Measurements from ENCODE around the gene PHOX2A.

The PHOX2A gene

DNA sequence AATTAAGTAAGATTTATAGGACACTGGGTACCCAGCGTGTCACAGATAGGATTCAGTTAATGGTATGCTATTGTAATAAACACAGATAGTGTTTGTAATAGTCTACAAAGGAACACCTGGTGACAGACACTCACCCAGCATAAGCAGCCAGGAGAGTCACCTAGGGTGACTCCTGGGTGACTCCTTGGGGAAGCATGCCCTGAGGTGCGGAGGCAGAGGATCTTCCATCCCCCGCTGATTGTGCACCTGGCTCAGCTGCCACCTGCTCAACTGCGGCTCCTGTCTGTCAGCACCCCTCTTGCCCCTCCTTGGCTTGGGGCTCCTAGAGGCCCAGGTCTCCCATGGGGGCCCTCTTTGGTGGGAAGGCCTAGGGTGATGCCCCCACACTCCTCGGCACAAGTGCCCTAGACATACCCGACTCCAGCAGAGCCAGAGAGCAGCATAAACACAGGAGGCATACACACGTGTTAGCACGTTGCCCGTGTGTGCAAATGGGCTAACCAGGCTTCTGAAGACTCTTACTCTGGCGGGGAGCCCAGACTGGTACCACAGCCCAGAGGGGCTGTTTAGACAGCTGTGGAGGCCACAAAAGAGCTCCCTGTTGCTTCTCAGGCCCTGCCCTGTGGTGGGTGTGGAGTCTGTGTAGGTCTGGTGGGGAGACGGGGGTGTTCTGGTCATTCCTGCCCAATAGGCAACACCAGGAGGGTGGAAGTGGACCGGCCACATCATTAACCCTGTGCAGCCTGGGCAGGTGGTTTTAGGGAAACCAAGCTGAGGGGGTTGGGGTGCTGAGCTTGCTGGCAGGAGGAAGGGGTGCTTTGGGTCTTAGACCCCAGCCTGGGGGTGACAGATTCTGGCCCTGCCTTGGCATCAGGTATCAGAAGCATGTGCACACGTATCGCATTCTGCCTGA lies 16.4 kb downstream of the PHOX2A start:
- H4K20me1 ChIP-seq (ENCODE audit: low read depth, low read length), result no peaks in the 10 kb centered on the region

DNA sequence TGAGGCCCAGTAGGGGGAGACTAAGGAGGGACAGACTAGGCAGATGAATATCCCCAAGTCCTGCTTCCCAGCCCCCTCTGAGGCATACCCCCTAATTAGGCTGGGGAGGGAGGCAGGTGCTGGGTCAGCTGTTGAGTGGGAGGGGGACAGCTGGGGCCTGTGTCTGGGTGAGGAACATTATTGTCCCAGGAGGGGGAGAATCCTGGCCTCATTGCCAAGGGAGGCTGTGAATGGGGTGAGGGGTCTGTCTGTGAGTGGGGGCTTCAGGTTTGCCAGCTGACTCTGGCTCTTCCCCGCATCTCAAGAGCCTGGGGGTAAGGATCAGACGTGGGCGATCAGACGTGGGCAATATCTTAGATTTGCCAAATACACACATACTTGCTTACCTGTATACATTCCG lies 17.3 kb downstream of the PHOX2A start:
- Histone ChIP-seq H3K27me3 (ENCODE audit: low read length) (no peaks in the 10 kb centered on the region), H2AFZ (ENCODE audit: low read depth, low read length, severe bottlenecking) (no peak overlapping the region), H3K9ac (ENCODE audit: low read length) (no peak overlapping the region), H3K79me2 (ENCODE audit: insufficient read depth, low read length) (peaks cover 18% of the 10 kb centered on the region), H3K36me3 (ENCODE audit: low read length) (no peaks in the 10 kb centered on the region), H3K9me3 (ENCODE audit: insufficient read depth, low read length) (no peaks in the 10 kb centered on the region), H3K4me3 (ENCODE audit: insufficient read depth, low read length, poor library complexity, severe bottlenecking) (no peak overlapping the region), H3F3A (ENCODE audit: insufficient read depth) (peaks cover 8% of the 10 kb centered on the region), H3K4me2 (ENCODE audit: low read depth, low read length, poor library complexity, severe bottlenecking) (no peak overlapping the region), H3K27ac (ENCODE audit: low read depth, low read length) (no peak overlapping the region), H3K9me2 (replicated peaks; ENCODE audit: insufficient read depth, low read length) (no peaks in the 10 kb centered on the region), H4K20me1 (ENCODE audit: low read depth, low read length) (no peaks in the 10 kb centered on the region)
- no peak for TF ChIP-seq EZH2phosphoT487 (conservative IDR thresholded peaks at IDR 0.05; ENCODE audit: low read length)
- TF ChIP-seq, protein P1, sequence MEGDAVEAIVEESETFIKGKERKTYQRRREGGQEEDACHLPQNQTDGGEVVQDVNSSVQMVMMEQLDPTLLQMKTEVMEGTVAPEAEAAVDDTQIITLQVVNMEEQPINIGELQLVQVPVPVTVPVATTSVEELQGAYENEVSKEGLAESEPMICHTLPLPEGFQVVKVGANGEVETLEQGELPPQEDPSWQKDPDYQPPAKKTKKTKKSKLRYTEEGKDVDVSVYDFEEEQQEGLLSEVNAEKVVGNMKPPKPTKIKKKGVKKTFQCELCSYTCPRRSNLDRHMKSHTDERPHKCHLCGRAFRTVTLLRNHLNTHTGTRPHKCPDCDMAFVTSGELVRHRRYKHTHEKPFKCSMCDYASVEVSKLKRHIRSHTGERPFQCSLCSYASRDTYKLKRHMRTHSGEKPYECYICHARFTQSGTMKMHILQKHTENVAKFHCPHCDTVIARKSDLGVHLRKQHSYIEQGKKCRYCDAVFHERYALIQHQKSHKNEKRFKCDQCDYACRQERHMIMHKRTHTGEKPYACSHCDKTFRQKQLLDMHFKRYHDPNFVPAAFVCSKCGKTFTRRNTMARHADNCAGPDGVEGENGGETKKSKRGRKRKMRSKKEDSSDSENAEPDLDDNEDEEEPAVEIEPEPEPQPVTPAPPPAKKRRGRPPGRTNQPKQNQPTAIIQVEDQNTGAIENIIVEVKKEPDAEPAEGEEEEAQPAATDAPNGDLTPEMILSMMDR (IDR thresholded peaks at IDR 0.05; ENCODE audit: insufficient read depth, low read length, poor library complexity, severe bottlenecking), result no peak

More for the DNA sequence above, 16.4 kb downstream of the PHOX2A start:
- Histone ChIP-seq H3K4me3 (ENCODE audit: insufficient read depth, low read length, poor library complexity, severe bottlenecking) (no peak overlapping the region), H3K9me2 (replicated peaks; ENCODE audit: insufficient read depth, low read length) (no peaks in the 10 kb centered on the region), H3K9ac (ENCODE audit: low read length) (no peak overlapping the region), H3K9me3 (ENCODE audit: insufficient read depth, low read length) (no peaks in the 10 kb centered on the region), H3K79me2 (ENCODE audit: insufficient read depth, low read length) (peaks cover 18% of the 10 kb centered on the region), H3F3A (ENCODE audit: insufficient read depth) (peaks cover 8% of the 10 kb centered on the region; the same call in 1 of the 2 replicates), H3K36me3 (ENCODE audit: low read length) (no peaks in the 10 kb centered on the region), H3K27me3 (ENCODE audit: low read length) (no peaks in the 10 kb centered on the region), H2AFZ (ENCODE audit: low read depth, low read length, severe bottlenecking) (no peak overlapping the region), H3K27ac (ENCODE audit: low read depth, low read length) (no peak overlapping the region), H3K4me2 (ENCODE audit: low read depth, low read length, poor library complexity, severe bottlenecking) (no peak overlapping the region)
- TF ChIP-seq EZH2phosphoT487 (conservative IDR thresholded peaks at IDR 0.05; ENCODE audit: low read length), result no peak
- TF ChIP-seq, protein P1 (IDR thresholded peaks at IDR 0.05; ENCODE audit: insufficient read depth, low read length, poor library complexity, severe bottlenecking), result no peak

DNA sequence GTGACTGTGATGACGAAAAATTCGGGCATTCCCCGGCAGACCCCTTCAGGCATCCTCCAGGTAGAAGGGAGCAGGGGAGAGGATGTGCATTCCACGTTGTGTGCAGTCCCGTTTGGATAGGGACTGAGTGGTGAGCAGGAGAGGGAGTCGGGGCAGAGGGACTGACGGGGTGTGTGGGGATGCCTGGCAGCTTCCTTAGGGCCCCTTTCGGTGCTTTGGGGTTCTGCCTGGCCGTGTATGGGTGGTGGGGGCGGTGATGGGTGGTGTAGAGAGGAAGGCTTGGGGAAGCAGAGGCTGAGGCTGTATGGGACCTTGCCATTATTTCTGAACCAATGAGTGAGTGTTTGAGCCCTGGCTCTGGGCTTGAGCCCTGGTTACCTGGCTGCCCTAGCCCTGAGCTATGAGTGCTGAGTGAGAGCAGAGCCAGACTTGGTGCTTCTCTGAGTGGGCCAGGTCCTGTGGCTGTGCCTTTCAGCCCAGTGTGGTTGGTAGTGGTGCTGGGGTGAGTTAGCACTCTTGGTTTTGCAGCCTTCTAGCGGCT lies 18.5 kb downstream of the PHOX2A start:
- peak overlapping the region; percentile 69 for H2AFZ ChIP-seq (ENCODE audit: low read depth, low read length, severe bottlenecking)
- H3F3A ChIP-seq (ENCODE audit: insufficient read depth), result peaks cover 8% of the 10 kb centered on the region
- no peaks in the 10 kb centered on the region for H3K27me3 ChIP-seq (ENCODE audit: low read length)
- peak overlapping the region; percentile 66 for H3K4me2 ChIP-seq (ENCODE audit: low read depth, low read length, poor library complexity, severe bottlenecking)
- H3K9me2 ChIP-seq (replicated peaks; ENCODE audit: insufficient read depth, low read length), result no peaks in the 10 kb centered on the region
- peaks cover 18% of the 10 kb centered on the region for H3K79me2 ChIP-seq (ENCODE audit: insufficient read depth, low read length)
- H3K27ac ChIP-seq (ENCODE audit: low read depth, low read length), result peak overlapping the region; percentile 94
- H3K9ac ChIP-seq (ENCODE audit: low read length), result peak overlapping the region; percentile 87
- peak overlapping the region; percentile 81 for H3K4me3 ChIP-seq (ENCODE audit: insufficient read depth, low read length, poor library complexity, severe bottlenecking)
- no peaks in the 10 kb centered on the region for H3K36me3 ChIP-seq (ENCODE audit: low read length)
- H4K20me1 ChIP-seq (ENCODE audit: low read depth, low read length), result no peaks in the 10 kb centered on the region
- no peaks in the 10 kb centered on the region for H3K9me3 ChIP-seq (ENCODE audit: insufficient read depth, low read length)
- no peak for TF ChIP-seq EZH2phosphoT487 (conservative IDR thresholded peaks at IDR 0.05; ENCODE audit: low read length)
- TF ChIP-seq, protein P1 (IDR thresholded peaks at IDR 0.05; ENCODE audit: insufficient read depth, low read length, poor library complexity, severe bottlenecking), result no peak

Data from SU-DHL-6 (cell line).